ENCODE measurements around the gene IGFALS. TPM values are rescaled to one million over a fixed set of nuclear protein-coding genes. Genes with fewer than 3 reads are reported as not detected.

The IGFALS gene
- total RNA-seq, 1 donor from 2014 or later, result not detected

GRCh38 chr16:1776991-1777374 is 16.5 kb downstream of the IGFALS start:
- DNase-seq (ENCODE audit: low read depth, low spot score), result no peak

- DNase-seq (ENCODE audit: low read depth, low spot score), result no peak
These were observed 16.9 kb downstream of the IGFALS start for GRCh38 chr16:1776672-1776955.

DNA sequence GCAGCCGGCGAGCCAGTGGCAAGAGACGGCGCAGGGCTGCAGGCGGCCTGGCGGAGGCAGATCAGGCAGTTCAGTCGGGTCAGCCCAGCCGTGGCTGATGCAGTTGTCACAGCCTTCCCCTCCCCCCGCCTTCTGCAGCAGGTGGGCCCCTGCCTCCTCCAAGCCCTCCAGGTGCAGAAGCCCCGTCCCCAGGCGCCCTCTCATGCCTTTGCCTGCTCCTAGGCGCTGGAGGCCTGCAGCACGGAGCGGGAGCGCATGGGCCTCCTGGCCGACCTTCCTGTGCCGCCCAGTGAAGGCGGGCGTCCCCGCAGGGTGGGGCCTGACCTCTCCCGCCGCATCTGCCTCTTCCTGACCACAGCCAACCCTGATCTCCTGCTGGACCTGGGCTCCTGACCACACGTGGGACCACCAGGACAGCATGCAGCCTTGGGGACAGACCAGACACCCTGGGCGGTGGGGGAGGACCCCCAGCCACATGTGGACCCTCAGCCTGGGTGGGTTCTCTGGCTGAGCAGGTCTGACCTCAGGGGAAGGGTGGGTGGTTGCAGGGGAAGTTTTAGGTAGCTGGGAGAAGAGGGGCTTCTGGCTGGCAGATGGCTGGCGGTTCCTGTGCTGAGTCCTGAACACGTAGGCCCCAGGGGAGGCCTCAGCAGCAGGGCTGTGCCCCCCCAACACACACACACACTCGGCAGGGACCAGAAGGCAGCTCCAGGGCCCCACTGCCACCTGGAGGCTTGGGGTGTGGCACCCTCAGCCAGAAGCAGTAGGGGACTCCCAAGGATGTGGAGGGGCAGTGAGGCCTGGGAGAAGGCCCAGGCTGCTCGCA is 17.4 kb downstream of the IGFALS start:
- DNase-seq (ENCODE audit: low read depth, low spot score), result no peak

GRCh38 chr16:1775006-1775845 is 18.3 kb downstream of the IGFALS start:
- no peak for DNase-seq (ENCODE audit: low read depth, low spot score)

DNA sequence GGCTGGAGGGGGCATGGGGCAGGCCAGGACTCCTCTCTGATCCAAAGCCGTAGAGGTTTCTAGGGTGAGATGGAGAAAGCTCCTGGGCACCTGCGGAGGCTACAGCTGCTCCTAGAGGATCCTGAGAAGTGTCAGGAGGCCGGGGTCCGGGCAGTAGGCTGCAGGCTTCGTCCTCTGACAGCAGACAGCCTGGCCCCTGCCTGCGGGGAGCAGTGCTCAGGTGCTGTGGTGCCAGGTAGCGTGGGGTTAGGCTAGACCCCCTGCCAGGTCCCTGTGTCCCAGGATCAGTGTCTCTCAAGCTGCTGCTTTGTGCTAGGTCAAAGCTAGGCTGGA is 19.1 kb downstream of the IGFALS start:
- DNase-seq (ENCODE audit: low read depth, low spot score), result no peak

GRCh38 chr16:1773703-1774447 is 19.6 kb downstream of the IGFALS start:
- no peak for DNase-seq (ENCODE audit: low read depth, low spot score)

DNA sequence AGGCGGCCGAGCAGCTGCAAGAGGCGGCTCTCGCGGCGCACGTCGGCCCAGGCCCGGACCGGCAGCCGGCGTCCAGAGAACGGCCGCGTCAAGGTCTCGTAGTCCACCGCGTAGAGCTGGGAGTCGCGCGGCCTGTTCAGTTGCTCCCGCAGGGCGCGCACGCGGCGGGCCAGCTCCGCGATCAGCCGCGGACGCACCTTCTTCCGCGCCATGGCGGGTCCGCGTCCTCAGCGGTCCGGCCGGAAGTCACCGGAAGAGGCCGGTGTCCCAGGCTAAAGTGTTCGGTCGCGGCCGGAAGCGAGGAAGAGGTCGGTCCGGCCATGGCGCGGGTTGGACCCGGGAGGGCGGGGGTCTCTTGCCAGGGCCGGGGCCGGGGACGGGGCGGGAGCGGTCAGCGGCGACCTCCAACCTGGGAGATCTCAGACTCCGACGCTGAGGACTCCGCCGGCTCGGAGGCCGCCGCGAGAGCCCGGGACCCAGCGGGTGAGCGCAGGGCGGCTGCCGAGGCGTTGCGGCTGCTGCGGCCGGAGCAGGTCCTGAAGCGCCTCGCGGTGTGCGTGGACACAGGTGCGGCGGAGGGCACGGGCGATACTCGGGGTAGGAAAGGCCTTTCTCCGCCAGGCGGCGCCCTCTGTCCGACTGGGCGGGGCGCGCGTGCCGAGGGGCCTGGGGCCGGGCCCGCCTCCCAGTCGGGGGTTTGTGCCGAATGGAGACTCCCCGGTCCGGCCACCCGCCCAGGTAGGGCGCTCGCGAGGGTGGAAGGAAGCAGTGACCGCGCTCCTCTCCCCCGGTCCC is 20.4 kb downstream of the IGFALS start, which contains the start of gene MRPS34:
TSS of gene MRPS34 (minus strand) at position 227 of the 795 bp plus-strand sequence. CDS start at position 212, 15 bp downstream.
- DNase-seq (ENCODE audit: low read depth, low spot score), result peak; percentile 44

DNA sequence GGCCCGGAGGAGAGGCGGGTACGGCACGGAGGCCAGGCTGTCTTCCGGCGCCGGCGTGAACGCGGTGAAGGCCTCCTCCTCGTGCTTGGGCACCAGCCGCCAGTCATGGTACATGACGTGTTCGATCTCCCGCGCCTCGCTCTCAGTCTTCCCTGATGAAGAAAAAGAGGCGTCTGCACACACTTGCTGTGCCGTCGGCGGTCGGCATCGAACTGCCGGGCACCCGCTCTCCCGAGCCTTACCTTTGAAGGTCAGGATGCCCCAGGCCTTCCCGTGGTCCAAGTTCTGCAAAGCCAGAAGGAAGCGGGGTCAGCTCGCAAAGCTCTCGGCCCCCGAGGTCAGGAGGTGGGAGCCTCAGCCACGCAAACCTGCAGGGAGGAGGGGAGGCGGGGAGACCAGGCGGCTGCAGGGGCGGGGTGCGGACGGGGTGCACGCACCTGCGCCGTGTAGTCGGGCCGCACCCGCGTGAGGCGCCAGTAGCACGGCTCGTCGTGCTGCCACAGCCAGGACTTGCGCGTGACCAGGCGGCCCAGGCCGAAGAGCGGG is 21.1 kb downstream of the IGFALS start, which contains the start of gene EME2:
TSS of gene EME2 (plus strand) at position 449 of the 546 bp plus-strand sequence. CDS start 418 bp downstream, outside the sequence.
- no peak for DNase-seq (ENCODE audit: low read depth, low spot score)

GRCh38 chr16:1771864-1772361 is 21.6 kb downstream of the IGFALS start:
- no peak for DNase-seq (ENCODE audit: low read depth, low spot score)

DNA sequence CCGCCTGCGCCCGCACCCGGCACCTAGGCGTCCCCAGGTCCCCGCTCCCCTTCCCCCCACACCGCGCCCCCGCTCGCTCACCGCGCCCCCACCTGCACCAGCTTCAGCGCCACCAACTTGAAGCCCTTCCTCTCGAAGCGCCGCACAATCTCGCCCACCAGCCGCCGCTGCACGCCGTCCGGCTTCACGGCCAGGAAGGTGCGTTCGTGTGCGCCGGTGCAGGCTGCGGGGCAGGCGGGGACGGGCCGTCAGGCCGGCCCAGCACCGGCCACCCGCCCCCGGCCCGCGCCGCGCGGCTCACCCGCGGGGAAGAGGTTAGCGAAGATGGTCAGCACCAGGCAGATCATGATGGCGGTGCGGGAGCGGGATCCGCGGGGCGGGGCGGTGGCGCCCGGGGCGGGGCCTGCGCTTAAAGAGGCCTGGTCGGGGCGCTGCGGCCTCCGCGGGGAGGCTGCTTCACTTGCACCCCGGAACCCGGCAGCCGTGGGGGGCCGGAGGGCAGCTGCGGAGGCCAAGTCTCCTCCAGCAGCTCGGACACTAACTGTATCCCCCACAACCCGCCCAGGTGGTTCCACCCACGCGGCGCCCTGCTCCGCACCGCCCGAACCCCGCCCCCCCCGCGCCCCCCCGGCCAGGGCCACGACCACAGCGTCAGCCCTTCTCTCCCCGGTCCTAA is 22.2 kb downstream of the IGFALS start, which contains the start of gene NME3:
TSS of gene NME3 (minus strand) at position 356 of the 676 bp plus-strand sequence. CDS start at position 347, 9 bp downstream.
- DNase-seq (ENCODE audit: low read depth, low spot score), result no peak

- no peak for DNase-seq (ENCODE audit: low read depth, low spot score)
These were observed 22.9 kb downstream of the IGFALS start for GRCh38 chr16:1770328-1771187.

- no peak for DNase-seq (ENCODE audit: low read depth, low spot score)
These were observed 23.9 kb downstream of the IGFALS start for GRCh38 chr16:1769402-1770300.

DNA sequence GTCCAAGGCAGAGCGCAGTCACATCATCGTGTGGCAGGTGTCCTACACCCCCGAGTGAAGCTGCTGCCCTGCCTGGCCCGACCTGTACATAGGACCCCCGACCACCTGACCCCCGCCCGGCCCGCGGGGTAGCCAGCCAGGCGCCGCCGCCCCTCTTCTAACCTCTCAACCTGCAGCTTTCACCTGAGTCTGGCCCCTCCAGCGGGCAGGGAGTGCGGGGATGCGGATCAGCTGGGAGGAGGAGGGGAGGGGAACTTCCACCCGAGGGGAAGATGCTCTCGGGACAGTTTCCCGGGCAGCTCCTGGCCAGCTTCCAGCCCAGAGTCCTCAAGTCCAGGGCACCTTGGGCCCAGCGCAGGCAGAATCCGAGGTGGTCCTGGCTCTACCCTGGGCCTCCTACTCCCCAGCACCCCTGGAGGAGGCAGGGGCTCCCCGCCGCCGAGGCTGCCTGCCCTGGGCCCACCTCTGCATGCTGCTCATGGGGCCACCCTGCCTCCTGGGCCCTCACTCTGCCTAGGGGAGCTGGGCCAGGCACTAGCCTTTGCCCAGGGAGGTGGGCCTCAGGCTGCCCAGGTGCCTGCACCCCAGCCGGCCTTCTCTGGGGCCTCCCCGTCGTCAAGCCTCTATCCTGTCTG is 24.6 kb downstream of the IGFALS start:
- no peak for DNase-seq (ENCODE audit: low read depth, low spot score)

DNA sequence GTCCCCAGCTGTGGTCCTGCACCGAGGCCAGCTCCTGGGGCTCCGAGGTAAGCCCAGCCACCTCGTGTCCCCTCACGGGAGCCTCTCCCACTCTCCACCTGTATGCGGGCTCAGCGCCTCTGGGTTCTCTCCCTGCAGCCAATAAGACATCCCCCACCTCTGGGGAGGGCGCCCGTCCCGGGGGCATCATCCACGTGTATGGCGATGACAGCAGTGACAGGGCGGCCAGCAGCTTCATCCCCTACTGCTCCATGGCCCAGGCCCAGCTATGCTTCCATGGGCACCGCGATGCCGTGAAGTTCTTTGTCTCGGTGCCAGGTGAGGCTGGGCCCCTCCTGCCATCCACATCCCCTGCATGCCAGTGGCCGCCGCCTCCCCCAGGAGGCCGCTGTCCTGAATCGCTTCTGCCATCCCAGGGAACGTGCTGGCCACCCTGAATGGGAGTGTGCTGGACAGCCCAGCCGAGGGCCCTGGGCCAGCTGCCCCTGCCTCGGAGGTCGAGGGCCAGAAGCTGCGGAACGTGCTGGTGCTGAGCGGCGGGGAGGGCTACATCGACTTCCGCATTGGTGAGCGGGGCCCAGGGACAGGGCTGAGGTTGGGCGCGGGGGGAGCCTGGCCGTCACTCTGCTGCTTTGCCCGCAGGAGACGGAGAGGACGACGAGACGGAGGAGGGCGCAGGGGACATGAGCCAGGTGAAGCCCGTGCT is 25.3 kb downstream of the IGFALS start:
- DNase-seq (ENCODE audit: low read depth, low spot score), result no peak

- no peak for DNase-seq (ENCODE audit: low read depth, low spot score)
These were observed 26.1 kb downstream of the IGFALS start for GRCh38 chr16:1767116-1767994.

- DNase-seq (ENCODE audit: low read depth, low spot score), result no peak
These were observed 26.8 kb downstream of the IGFALS start for GRCh38 chr16:1766701-1767100.
